Stomach (tissue), 4 donors: ENCODE data around the gene KCNC1.

Experiments
- EP300 ChIP-seq: sonication (generic); formaldehyde crosslinking; IDR thresholded peaks from one replicate; pipeline ENCODE4 v1.6.1; 2017; ENCODE audit warnings: antibody characterized with exemption
- POLR2AphosphoS5 ChIP-seq, 3 donors: sonication (generic); formaldehyde crosslinking; IDR thresholded peaks; one replicate each; pipeline ENCODE4 v1.6.1; 2016; ENCODE audit warnings: antibody characterized with exemption in 3 of 3
- TF ChIP-seq, protein P1 (sequence below), 7 experiments: fragments of 450-650 bp in 4 of 7; fragments of 200-600 bp in 3 of 7; sonication (generic) in 3 of 7; IDR thresholded peaks; one replicate each; pipeline ENCODE4 v1.5.1; 2016 to 2019; ENCODE audit warnings: antibody characterized with exemption in 7 of 7, control low read depth in 2 of 7, mild to moderate bottlenecking in 1 of 7

DNA sequence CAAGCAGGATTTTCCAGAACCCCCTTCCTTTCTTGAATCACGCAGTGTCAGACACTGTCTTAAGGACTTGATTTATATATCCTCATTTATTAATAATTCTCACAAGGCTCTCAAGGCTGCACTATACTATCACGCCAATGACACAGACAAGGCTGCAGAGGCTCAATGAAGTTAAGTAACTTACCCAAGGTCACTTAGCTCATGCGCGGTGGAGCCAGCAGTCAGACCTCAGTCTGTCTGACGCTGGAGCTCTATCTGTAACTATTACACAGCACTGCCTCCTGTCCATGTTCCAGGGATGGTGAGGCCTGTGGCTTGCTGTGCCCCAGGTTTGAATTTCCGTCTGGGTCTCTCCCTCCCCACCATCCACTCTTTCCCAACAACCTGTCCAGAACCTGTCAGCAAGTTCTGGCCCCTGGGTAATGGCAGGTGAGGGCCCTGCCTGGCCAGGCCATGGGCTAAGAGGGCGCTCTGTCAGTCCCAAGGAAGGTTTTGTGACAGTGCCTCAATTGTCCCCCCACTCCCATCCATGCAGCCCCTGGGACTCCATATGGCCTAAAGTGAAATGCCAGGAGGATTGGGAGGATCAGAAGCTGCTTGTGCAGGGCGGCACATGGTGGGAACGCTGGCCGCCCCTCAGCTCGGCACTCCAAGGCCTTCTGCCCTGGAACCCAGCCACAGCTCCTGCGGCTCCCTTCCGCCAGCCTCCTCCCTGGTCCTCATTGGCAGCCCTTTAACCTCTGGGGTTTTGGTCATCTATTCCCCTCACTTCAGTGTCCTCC is 8.6 kb downstream of the KCNC1 start:
- TF ChIP-seq, protein P1, sequence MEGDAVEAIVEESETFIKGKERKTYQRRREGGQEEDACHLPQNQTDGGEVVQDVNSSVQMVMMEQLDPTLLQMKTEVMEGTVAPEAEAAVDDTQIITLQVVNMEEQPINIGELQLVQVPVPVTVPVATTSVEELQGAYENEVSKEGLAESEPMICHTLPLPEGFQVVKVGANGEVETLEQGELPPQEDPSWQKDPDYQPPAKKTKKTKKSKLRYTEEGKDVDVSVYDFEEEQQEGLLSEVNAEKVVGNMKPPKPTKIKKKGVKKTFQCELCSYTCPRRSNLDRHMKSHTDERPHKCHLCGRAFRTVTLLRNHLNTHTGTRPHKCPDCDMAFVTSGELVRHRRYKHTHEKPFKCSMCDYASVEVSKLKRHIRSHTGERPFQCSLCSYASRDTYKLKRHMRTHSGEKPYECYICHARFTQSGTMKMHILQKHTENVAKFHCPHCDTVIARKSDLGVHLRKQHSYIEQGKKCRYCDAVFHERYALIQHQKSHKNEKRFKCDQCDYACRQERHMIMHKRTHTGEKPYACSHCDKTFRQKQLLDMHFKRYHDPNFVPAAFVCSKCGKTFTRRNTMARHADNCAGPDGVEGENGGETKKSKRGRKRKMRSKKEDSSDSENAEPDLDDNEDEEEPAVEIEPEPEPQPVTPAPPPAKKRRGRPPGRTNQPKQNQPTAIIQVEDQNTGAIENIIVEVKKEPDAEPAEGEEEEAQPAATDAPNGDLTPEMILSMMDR (IDR thresholded peaks at IDR 0.05): no peak
- TF ChIP-seq POLR2AphosphoS5 (IDR thresholded peaks at IDR 0.05) (no peak), EP300 (no peak)
